HepG2 (cell line): ENCODE measurements around the gene CCNYL1. TPM values are rescaled to one million over a fixed set of nuclear protein-coding genes. Genes with fewer than 3 reads are reported as not detected.
A peak's percentile ranks its signal among the peaks of the same experiment; 100 is the strongest.

Experiments
- ATAC-seq: fragments of 200-7000 bp; cut with Tn5 transposase; 3 replicates; pipeline ENCODE4 v1.9.1; 2020; ENCODE audit warnings: mild to moderate bottlenecking, moderate library complexity
- BruUV-seq: library from RNA; stranded (reverse); fragments of 400-500 nt; replicated peaks from 2 replicates; lab custom pipeline; 2021; lab: Mats Ljungman, UMichigan
- CTCF ChIA-PET: fragments of 300-600 bp; formaldehyde crosslinking; extraction: SDS; loops from one replicate; lab custom pipeline; 2021; ENCODE audit warnings: low total read pairs, inconsistent platforms, low intra/inter-chr PET ratio; lab: Yijun Ruan, JAX
- POLR2A ChIA-PET: fragments of 350-600 bp; sonication (Branson Sonifier 250); formaldehyde crosslinking; loops from one replicate; lab custom pipeline; 2020; ENCODE audit warnings: antibody characterized with exemption, inconsistent platforms; lab: Yijun Ruan, JAX
- DNase-seq: peaks from one replicate; pipeline ENCODE4 v3.0.0-alpha.2; 2015; ENCODE audit warnings: low spot score
- FAIRE-seq: peaks from 3 replicates; lab custom pipeline; 2011; peaks lifted over from hg19 to GRCh38; lab: Jason Lieb, UNC
- H2AFZ ChIP-seq: one replicate; pipeline ENCODE4 v1.6.1; 2011; ENCODE audit warnings: low read length, inconsistent platforms
- H3K27ac ChIP-seq: fragments of 300-600 bp; 3 replicates; pipeline ENCODE4 v1.8.0; 2011; ENCODE audit warnings: mixed run types, mild to moderate bottlenecking, mixed read lengths, low read length, inconsistent platforms; ENCODE audit not compliant: insufficient read depth; ENCODE audit errors: extremely low read length
- H3K27me3 ChIP-seq, 2 experiments: fragments of 200-600 bp in 1 of 2; 2 replicates in 1 of 2; 3 replicates in 1 of 2; pipeline versions ENCODE4 v1.6.0 to v1.8.0; 2011; ENCODE audit warnings: low read length in 2 of 2, mild to moderate bottlenecking in 2 of 2, moderate library complexity in 2 of 2, inconsistent platforms in 1 of 2; ENCODE audit not compliant: insufficient read depth in 2 of 2, control insufficient read depth in 1 of 2
- H3K36me3 ChIP-seq, 2 experiments: fragments of 200-600 bp in 1 of 2; replicated peaks in 1 of 2; 2 replicates in 1 of 2; 3 replicates in 1 of 2; pipeline versions ENCODE4 v1.5.1 to v1.8.0; 2011; ENCODE audit warnings: low read length in 2 of 2, inconsistent platforms in 1 of 2; ENCODE audit not compliant: insufficient read depth in 2 of 2, control insufficient read depth in 1 of 2
- H3K4me1 ChIP-seq: 2 replicates; pipeline ENCODE4 v1.5.1; 2012; ENCODE audit warnings: low read length, inconsistent platforms; ENCODE audit not compliant: insufficient read depth
- H3K4me2 ChIP-seq: 2 replicates; pipeline ENCODE4 v1.6.0; 2011; ENCODE audit warnings: low read depth, low read length, inconsistent platforms
- H3K4me3 ChIP-seq, 3 experiments: fragments of 200-600 bp in 1 of 3; sonication (generic), shearing (Covaris generic) in 1 of 3; replicated peaks in 1 of 3; 2 replicates each; pipeline ENCODE4 v1.5.1; 2011 to 2016; ENCODE audit warnings: low read length in 3 of 3, inconsistent platforms in 2 of 3, low read depth in 2 of 3, mild to moderate bottlenecking in 2 of 3, control low read depth in 1 of 3, mixed read lengths in 1 of 3; ENCODE audit not compliant: insufficient read depth in 1 of 3
- H3K79me2 ChIP-seq: one replicate; pipeline ENCODE4 v1.6.1; 2011; ENCODE audit warnings: low read length, inconsistent platforms; ENCODE audit not compliant: insufficient read depth
- H3K9ac ChIP-seq: 2 replicates; pipeline ENCODE4 v1.6.0; 2011; ENCODE audit warnings: mild to moderate bottlenecking, low read depth, low read length, inconsistent platforms; ENCODE audit not compliant: insufficient read depth
- H3K9me3 ChIP-seq: 2 replicates; pipeline ENCODE4 v1.5.1; 2012; ENCODE audit warnings: mild to moderate bottlenecking, low read length
- H4K20me1 ChIP-seq: 2 replicates; pipeline ENCODE4 v1.6.0; 2011; ENCODE audit warnings: inconsistent platforms, mild to moderate bottlenecking, low read length, moderate library complexity; ENCODE audit not compliant: insufficient read depth
- CREBL2 ChIP-seq: sonication (generic); formaldehyde crosslinking; IDR thresholded peaks from 2 replicates; pipeline ENCODE4 v1.8.1; 2023; ENCODE audit warnings: missing genetic modification reagents, mild to moderate bottlenecking, borderline replicate concordance
- MTA1 ChIP-seq: sonication (generic); formaldehyde crosslinking; IDR thresholded peaks from 2 replicates; pipeline ENCODE4 v1.4.0; 2020; ENCODE audit warnings: missing genetic modification reagents, mild to moderate bottlenecking, borderline replicate concordance
- NCOA1 ChIP-seq: sonication (generic); formaldehyde crosslinking; IDR thresholded peaks from 2 replicates; pipeline ENCODE4 v1.9.0; 2021; ENCODE audit warnings: missing genetic modification reagents
- PHF5A ChIP-seq: IDR thresholded peaks from one replicate; pipeline ENCODE4 v1.6.1; 2018; ENCODE audit warnings: low read depth, missing genetic modification reagents; ENCODE audit not compliant: unreplicated experiment
- RORA ChIP-seq: sonication (generic); formaldehyde crosslinking; IDR thresholded peaks from 2 replicates; pipeline ENCODE4 v1.5.0; 2020; ENCODE audit warnings: mild to moderate bottlenecking, missing genetic modification reagents, moderate library complexity
- SMAD3 ChIP-seq: sonication (generic); formaldehyde crosslinking; IDR thresholded peaks from 2 replicates; pipeline ENCODE4 v1.4.0; 2020; ENCODE audit warnings: missing genetic modification reagents
- TMF1 ChIP-seq: sonication (generic); formaldehyde crosslinking; IDR thresholded peaks from 2 replicates; pipeline ENCODE4 v1.8.1; 2022; ENCODE audit warnings: low read depth, missing genetic modification reagents
- ZNF280D ChIP-seq: sonication (generic); formaldehyde crosslinking; IDR thresholded peaks from 2 replicates; pipeline ENCODE4 v1.5.1; 2020; ENCODE audit warnings: mild to moderate bottlenecking, missing genetic modification reagents
- ZNF282 ChIP-seq: fragments of 450-650 bp; IDR thresholded peaks from 2 replicates; pipeline ENCODE4 v1.6.1; 2018; ENCODE audit not compliant: partially characterized antibody
- ZNF496 ChIP-seq: sonication (generic); formaldehyde crosslinking; IDR thresholded peaks from 2 replicates; pipeline ENCODE4 v1.8.1; 2023; ENCODE audit warnings: mild to moderate bottlenecking, moderate library complexity, missing genetic modification reagents; ENCODE audit not compliant: insufficient replicate concordance
- ZNF501 ChIP-seq: sonication (generic); formaldehyde crosslinking; IDR thresholded peaks from 2 replicates; pipeline ENCODE4 v1.5.1; 2020; ENCODE audit warnings: mild to moderate bottlenecking, moderate library complexity, missing genetic modification reagents
- ZNF615 ChIP-seq: sonication (generic); formaldehyde crosslinking; IDR thresholded peaks from 2 replicates; pipeline ENCODE4 v1.5.0; 2020; ENCODE audit warnings: mild to moderate bottlenecking, missing genetic modification reagents, borderline replicate concordance
- ZSCAN12 ChIP-seq: sonication (generic); formaldehyde crosslinking; IDR thresholded peaks from 2 replicates; pipeline ENCODE4 v1.9.0; 2021; ENCODE audit warnings: mild to moderate bottlenecking, missing genetic modification reagents
- WGBS: methylation state at CpG from one replicate; pipeline ENCODE4 v1.1.6; 2017; ENCODE audit warnings: low lambda C conversion rate; 5-methylcytosine and 5-hydroxymethylcytosine counted together
- in situ Hi-C: cut with HindIII; loops from 2 replicates; pipeline ENCODE4 v1.10.0; 2017; ENCODE audit warnings: low pct_unique_long_range_greater_than_20kb; ENCODE audit not compliant: extremely low pct_ligation_motif_present
- intact Hi-C: fragments of 100-400 bp; cut with micrococcal nuclease; formaldehyde crosslinking; loops from one replicate; pipeline ENCODE4 v1.10.0; 2022; ENCODE audit not compliant: unreplicated experiment
- polyA plus RNA-seq, 8 experiments: library from polyadenylated mRNA; depleted of rRNA in 3 of 8; stranded (reverse) in 7 of 8; unstranded in 1 of 8; fragments of >200 nt; fragmentation: Illumina TruSeq in 4 of 8; extraction: Trizol in 4 of 8; gene quantifications; 2 replicates each; pipeline versions ENCODE4 v1.2.1 to v1.2.3, GENCODE V29; 2011 to 2016; ENCODE audit warnings: low read depth in 4 of 8, missing spikeins in 1 of 8, mixed read lengths in 1 of 8; ENCODE audit not compliant: insufficient read depth in 1 of 8
- total RNA-seq, 5 experiments: library from RNA; depleted of rRNA; stranded (reverse); fragments of >200 nt; fragmentation: Illumina TruSeq; extraction: Trizol; gene quantifications; 2 replicates each; pipeline ENCODE4 v1.2.3, GENCODE V29; 2016; ENCODE audit warnings: low read depth in 1 of 5

The CCNYL1 gene
- total and polyA plus RNA-seq, 2 of the 13 experiments (the other 11 are each of a cell fraction or from before 2014, with no cell fraction given), result 12.5 to 16.2 TPM

- in situ Hi-C loops, result no loop called here
- no peaks in the 10 kb centered on the region for H3K36me3 ChIP-seq
- WGBS, result 3% methylated on average over 4 of the region's 4 CpGs
- H4K20me1 ChIP-seq, result no peaks in the 10 kb centered on the region
- no peaks in the 10 kb centered on the region for H3K9me3 ChIP-seq
- no peak for DNase-seq
- POLR2A ChIA-PET, result interaction anchor here (1.2 kb wide), 1 partner anchor 16 kb away, joined by 4 read pairs; the partner anchor contains the start of gene CCNYL1
- ATAC-seq, result no peak
- intact Hi-C loops, result no loop called here
- peak overlapping the region; percentile 23 for H3K4me2 ChIP-seq
- H3K4me3 ChIP-seq, result no peak overlapping the region
- CTCF ChIA-PET, result no interaction called here
- peaks cover 46% of the 10 kb centered on the region for H3K4me1 ChIP-seq
- no peak for FAIRE-seq
- 0 out of 5 replicates have a peak, but pooled peaks cover 0 to 6% of the 10 kb centered on the region in 2 experiments for H3K27me3 ChIP-seq
- H3K9ac ChIP-seq, result no peak overlapping the region
- H3K27ac ChIP-seq, result no peak overlapping the region
- no TSS peak for BruUV-seq
- H3K79me2 ChIP-seq, result no peaks in the 10 kb centered on the region
- TF ChIP-seq ZNF615 (CRISPR knock-in tag) (no peak), TMF1 (CRISPR knock-in tag) (no peak), ZNF496 (no peak), PHF5A (CRISPR knock-in tag) (no peak), ZSCAN12 (CRISPR knock-in tag) (no peak), ZNF280D (CRISPR knock-in tag) (no peak), NCOA1 (CRISPR knock-in tag) (no peak), SMAD3 (CRISPR knock-in tag) (no peak), CREBL2 (CRISPR knock-in tag) (no peak), ZNF501 (CRISPR knock-in tag) (no peak), MTA1 (CRISPR knock-in tag) (no peak), ZNF282 (no peak), RORA (CRISPR knock-in tag) (no peak)
- no peak overlapping the region for H2AFZ ChIP-seq
Measured at GRCh38 chr2:207695293-207695692, 16.1 kb upstream of the CCNYL1 start.
